HepG2 (cell line): ENCODE results near the gene NDUFS7.

Experiments used
- CC2D1A ChIP-seq: sonication (generic); formaldehyde crosslinking; IDR thresholded peaks from 2 replicates; pipeline ENCODE4 v1.8.1; 2023; ENCODE audit warnings: mild to moderate bottlenecking, missing genetic modification reagents
- FOXA1 ChIP-seq, 2 experiments: fragments of 450-650 bp in 1 of 2; sonication (generic) in 1 of 2; formaldehyde crosslinking in 1 of 2; IDR thresholded peaks; 2 replicates each; pipeline versions ENCODE4 v1.4.0 to v1.6.1; 2016 to 2020; ENCODE audit warnings: missing genetic modification reagents in 1 of 2
- POLR2AphosphoS5 ChIP-seq: IDR thresholded peaks from 2 replicates; pipeline ENCODE4 v1.6.1; 2012; ENCODE audit warnings: low read depth, low read length
- TCF7L2 ChIP-seq: IDR thresholded peaks from 2 replicates; pipeline ENCODE4 v1.6.1; 2011; ENCODE audit warnings: mild to moderate bottlenecking, low read depth, low read length, moderate library complexity
- ZNF670 ChIP-seq: sonication (generic); formaldehyde crosslinking; IDR thresholded peaks from 2 replicates; pipeline ENCODE4 v1.8.0; 2022; ENCODE audit warnings: mild to moderate bottlenecking, missing genetic modification reagents, borderline replicate concordance
- TF ChIP-seq, protein P1 (sequence below): sonication (generic); formaldehyde crosslinking; IDR thresholded peaks from 2 replicates; pipeline ENCODE4 v1.9.0; 2021; ENCODE audit warnings: missing genetic modification reagents, borderline replicate concordance
- TF ChIP-seq, protein P2 (sequence below), 2 experiments: IDR thresholded peaks; 2 replicates each; pipeline ENCODE4 v1.6.1; 2011 to 2012; ENCODE audit warnings: low read length in 2 of 2, borderline replicate concordance in 1 of 2, low read depth in 1 of 2, mild to moderate bottlenecking in 1 of 2, moderate library complexity in 1 of 2
- TF ChIP-seq, protein P3 (sequence below): fragments of 450-650 bp; IDR thresholded peaks from 2 replicates; pipeline ENCODE4 v1.6.1; 2017; ENCODE audit warnings: mild to moderate bottlenecking
- TF ChIP-seq, protein P4 (sequence below): sonication (generic); formaldehyde crosslinking; IDR thresholded peaks from 2 replicates; pipeline ENCODE4 v1.8.1; 2023; ENCODE audit warnings: mild to moderate bottlenecking, missing genetic modification reagents

DNA sequence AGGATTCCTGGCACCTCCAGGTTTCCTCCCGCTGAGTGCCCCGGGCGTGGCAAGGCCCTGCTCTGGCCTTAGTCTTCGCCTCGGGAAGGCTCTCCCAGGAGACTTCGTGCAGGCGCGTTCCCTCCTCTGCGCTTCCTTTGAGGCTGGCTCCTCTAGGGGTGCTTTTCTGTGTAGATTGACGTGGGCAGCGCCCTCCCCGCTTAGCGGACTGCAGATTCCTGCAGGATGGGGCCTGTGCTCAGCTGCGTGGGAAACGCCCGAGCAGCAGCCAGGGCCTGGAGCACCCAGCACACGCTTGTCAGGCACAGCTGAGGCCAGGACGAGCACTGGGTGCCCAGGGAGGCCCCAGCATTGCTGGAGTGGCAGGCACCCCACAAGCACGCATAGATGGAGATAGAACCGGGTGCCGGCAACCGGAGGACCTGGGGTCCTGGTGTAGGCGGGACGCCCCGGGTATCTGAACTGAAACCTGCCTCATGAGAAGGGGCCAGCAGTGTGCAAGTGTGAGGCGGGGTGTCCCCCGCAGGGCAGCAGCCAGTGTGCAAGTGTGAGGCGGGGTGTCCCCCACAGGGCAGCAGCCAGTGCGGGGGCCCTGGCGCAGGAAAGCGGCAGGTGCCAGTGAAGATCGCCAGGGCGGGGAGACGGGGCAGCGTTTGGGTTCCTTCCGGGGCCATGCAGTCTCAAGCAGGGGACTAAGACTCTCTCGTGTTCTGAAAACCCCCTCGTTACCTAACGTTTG lies 3.4 kb downstream of the NDUFS7 start:
- TF ChIP-seq, protein P1, sequence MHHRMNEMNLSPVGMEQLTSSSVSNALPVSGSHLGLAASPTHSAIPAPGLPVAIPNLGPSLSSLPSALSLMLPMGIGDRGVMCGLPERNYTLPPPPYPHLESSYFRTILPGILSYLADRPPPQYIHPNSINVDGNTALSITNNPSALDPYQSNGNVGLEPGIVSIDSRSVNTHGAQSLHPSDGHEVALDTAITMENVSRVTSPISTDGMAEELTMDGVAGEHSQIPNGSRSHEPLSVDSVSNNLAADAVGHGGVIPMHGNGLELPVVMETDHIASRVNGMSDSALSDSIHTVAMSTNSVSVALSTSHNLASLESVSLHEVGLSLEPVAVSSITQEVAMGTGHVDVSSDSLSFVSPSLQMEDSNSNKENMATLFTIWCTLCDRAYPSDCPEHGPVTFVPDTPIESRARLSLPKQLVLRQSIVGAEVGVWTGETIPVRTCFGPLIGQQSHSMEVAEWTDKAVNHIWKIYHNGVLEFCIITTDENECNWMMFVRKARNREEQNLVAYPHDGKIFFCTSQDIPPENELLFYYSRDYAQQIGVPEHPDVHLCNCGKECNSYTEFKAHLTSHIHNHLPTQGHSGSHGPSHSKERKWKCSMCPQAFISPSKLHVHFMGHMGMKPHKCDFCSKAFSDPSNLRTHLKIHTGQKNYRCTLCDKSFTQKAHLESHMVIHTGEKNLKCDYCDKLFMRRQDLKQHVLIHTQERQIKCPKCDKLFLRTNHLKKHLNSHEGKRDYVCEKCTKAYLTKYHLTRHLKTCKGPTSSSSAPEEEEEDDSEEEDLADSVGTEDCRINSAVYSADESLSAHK: no peak
- TF ChIP-seq ZNF670 (no peak), FOXA1 (IDR thresholded peaks at IDR 0.05) (no peak), FOXA1 (CRISPR knock-in tag; IDR thresholded peaks at IDR 0.05) (no peak), POLR2AphosphoS5 (no peak), TCF7L2 (no peak), CC2D1A (CRISPR knock-in tag) (no peak)
- TF ChIP-seq, protein P2, sequence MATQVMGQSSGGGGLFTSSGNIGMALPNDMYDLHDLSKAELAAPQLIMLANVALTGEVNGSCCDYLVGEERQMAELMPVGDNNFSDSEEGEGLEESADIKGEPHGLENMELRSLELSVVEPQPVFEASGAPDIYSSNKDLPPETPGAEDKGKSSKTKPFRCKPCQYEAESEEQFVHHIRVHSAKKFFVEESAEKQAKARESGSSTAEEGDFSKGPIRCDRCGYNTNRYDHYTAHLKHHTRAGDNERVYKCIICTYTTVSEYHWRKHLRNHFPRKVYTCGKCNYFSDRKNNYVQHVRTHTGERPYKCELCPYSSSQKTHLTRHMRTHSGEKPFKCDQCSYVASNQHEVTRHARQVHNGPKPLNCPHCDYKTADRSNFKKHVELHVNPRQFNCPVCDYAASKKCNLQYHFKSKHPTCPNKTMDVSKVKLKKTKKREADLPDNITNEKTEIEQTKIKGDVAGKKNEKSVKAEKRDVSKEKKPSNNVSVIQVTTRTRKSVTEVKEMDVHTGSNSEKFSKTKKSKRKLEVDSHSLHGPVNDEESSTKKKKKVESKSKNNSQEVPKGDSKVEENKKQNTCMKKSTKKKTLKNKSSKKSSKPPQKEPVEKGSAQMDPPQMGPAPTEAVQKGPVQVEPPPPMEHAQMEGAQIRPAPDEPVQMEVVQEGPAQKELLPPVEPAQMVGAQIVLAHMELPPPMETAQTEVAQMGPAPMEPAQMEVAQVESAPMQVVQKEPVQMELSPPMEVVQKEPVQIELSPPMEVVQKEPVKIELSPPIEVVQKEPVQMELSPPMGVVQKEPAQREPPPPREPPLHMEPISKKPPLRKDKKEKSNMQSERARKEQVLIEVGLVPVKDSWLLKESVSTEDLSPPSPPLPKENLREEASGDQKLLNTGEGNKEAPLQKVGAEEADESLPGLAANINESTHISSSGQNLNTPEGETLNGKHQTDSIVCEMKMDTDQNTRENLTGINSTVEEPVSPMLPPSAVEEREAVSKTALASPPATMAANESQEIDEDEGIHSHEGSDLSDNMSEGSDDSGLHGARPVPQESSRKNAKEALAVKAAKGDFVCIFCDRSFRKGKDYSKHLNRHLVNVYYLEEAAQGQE (IDR thresholded peaks at IDR 0.05; ENCODE audit: borderline replicate concordance in 1 of 2, low read depth in 1 of 2, low read length in 2 of 2): no peak
- TF ChIP-seq, protein P3, sequence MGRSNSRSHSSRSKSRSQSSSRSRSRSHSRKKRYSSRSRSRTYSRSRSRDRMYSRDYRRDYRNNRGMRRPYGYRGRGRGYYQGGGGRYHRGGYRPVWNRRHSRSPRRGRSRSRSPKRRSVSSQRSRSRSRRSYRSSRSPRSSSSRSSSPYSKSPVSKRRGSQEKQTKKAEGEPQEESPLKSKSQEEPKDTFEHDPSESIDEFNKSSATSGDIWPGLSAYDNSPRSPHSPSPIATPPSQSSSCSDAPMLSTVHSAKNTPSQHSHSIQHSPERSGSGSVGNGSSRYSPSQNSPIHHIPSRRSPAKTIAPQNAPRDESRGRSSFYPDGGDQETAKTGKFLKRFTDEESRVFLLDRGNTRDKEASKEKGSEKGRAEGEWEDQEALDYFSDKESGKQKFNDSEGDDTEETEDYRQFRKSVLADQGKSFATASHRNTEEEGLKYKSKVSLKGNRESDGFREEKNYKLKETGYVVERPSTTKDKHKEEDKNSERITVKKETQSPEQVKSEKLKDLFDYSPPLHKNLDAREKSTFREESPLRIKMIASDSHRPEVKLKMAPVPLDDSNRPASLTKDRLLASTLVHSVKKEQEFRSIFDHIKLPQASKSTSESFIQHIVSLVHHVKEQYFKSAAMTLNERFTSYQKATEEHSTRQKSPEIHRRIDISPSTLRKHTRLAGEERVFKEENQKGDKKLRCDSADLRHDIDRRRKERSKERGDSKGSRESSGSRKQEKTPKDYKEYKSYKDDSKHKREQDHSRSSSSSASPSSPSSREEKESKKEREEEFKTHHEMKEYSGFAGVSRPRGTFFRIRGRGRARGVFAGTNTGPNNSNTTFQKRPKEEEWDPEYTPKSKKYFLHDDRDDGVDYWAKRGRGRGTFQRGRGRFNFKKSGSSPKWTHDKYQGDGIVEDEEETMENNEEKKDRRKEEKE: no peak
- TF ChIP-seq, protein P4, sequence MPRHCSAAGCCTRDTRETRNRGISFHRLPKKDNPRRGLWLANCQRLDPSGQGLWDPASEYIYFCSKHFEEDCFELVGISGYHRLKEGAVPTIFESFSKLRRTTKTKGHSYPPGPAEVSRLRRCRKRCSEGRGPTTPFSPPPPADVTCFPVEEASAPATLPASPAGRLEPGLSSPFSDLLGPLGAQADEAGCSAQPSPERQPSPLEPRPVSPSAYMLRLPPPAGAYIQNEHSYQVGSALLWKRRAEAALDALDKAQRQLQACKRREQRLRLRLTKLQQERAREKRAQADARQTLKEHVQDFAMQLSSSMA: no peak
